SK-N-SH (cell line): ENCODE data around the gene FBXW9. TPM values are rescaled to one million over a fixed set of nuclear protein-coding genes. Genes with fewer than 3 reads are reported as not detected.

Experiments
- CTCF ChIA-PET: fragments of 300-600, 350-600 bp; formaldehyde crosslinking; extraction: SDS; loops from one replicate; lab custom pipeline; 2021; lab: Yijun Ruan, JAX
- POLR2A ChIA-PET: fragments of 350-600 bp; sonication (Branson Sonifier 250); formaldehyde crosslinking; extraction: SDS; loops from one replicate; lab custom pipeline; 2020; ENCODE audit warnings: antibody characterized with exemption, inconsistent platforms; lab: Yijun Ruan, JAX
- DNase-seq: peaks from one replicate; pipeline ENCODE4 v3.0.0; 2012
- H2AFZ ChIP-seq: fragments of 200-600 bp; sonication (generic); 2 replicates; pipeline ENCODE4 v1.8.1; 2016; ENCODE audit warnings: antibody characterized with exemption, mild to moderate bottlenecking, low read depth
- H3F3A ChIP-seq: fragments of 200-600 bp; sonication (generic); replicated peaks from 2 replicates; pipeline ENCODE3; 2016; ENCODE audit warnings: antibody characterized with exemption, mild to moderate bottlenecking; ENCODE audit not compliant: insufficient read depth
- H3K27ac ChIP-seq, 2 experiments: fragments of 200-500 bp in 1 of 2; fragments of 200-600 bp in 1 of 2; sonication (Bioruptor generic) in 1 of 2; sonication (generic), shearing (Covaris generic) in 1 of 2; 2 replicates each; pipeline versions ENCODE4 v1.5.1 to v1.6.1; 2014 to 2016; ENCODE audit warnings: low read depth in 2 of 2, inconsistent platforms in 1 of 2, low read length in 1 of 2, mild to moderate bottlenecking in 1 of 2, mixed read lengths in 1 of 2
- H3K27me3 ChIP-seq: fragments of 200-600 bp; sonication (generic), shearing (Covaris generic); 2 replicates; pipeline ENCODE4 v1.6.1; 2016; ENCODE audit warnings: mixed run types; ENCODE audit not compliant: insufficient read depth
- H3K36me3 ChIP-seq, 2 experiments: fragments of 200-500 bp in 1 of 2; fragments of 200-600 bp in 1 of 2; sonication (Bioruptor generic) in 1 of 2; sonication (generic) in 1 of 2; replicated peaks in 1 of 2; 2 replicates each; pipeline versions ENCODE3 to v1.5.1; 2014 to 2016; ENCODE audit warnings: low read length in 1 of 2, mild to moderate bottlenecking in 1 of 2; ENCODE audit not compliant: insufficient read depth in 2 of 2, control insufficient read depth in 1 of 2
- H3K4me1 ChIP-seq, 2 experiments: fragments of 200-500 bp in 1 of 2; fragments of 200-600 bp in 1 of 2; sonication (Bioruptor generic) in 1 of 2; sonication (generic), shearing (Covaris generic) in 1 of 2; 2 replicates each; pipeline versions ENCODE4 v1.5.1 to v1.6.1; 2014 to 2016; ENCODE audit warnings: low read depth in 1 of 2, low read length in 1 of 2, mixed run types in 1 of 2; ENCODE audit not compliant: insufficient read depth in 2 of 2, control insufficient read depth in 1 of 2
- H3K4me2 ChIP-seq: fragments of 200-600 bp; sonication (generic), shearing (Covaris generic); 2 replicates; pipeline ENCODE4 v1.6.1; 2017; ENCODE audit warnings: mixed run types
- H3K4me3 ChIP-seq, 2 experiments: fragments of 200-500 bp in 1 of 2; fragments of 200-600 bp in 1 of 2; sonication (Bioruptor generic) in 1 of 2; sonication (generic), shearing (Covaris generic) in 1 of 2; 2 replicates each; pipeline versions ENCODE4 v1.5.1 to v1.8.1; 2014 to 2016; ENCODE audit warnings: low read depth in 2 of 2, inconsistent platforms in 1 of 2, low read length in 1 of 2, mild to moderate bottlenecking in 1 of 2, mixed read lengths in 1 of 2, moderate library complexity in 1 of 2
- H3K79me2 ChIP-seq: fragments of 200-600 bp; sonication (generic); 2 replicates; pipeline ENCODE4 v1.8.1; 2017; ENCODE audit warnings: mild to moderate bottlenecking; ENCODE audit not compliant: insufficient read depth
- H3K9ac ChIP-seq: fragments of 200-600 bp; sonication (generic); 2 replicates; pipeline ENCODE4 v1.6.1; 2017; ENCODE audit warnings: mixed run types
- H3K9me2 ChIP-seq: fragments of 200-600 bp; sonication (generic); 2 replicates; pipeline ENCODE4 v1.6.1; 2017; ENCODE audit warnings: mixed run types
- H3K9me3 ChIP-seq: fragments of 200-600 bp; sonication (generic); 2 replicates; pipeline ENCODE4 v1.6.1; 2017; ENCODE audit warnings: mixed run types, mild to moderate bottlenecking, moderate library complexity
- H4K20me1 ChIP-seq: fragments of 200-600 bp; sonication (generic); 2 replicates; pipeline ENCODE4 v1.6.1; 2017; ENCODE audit warnings: mild to moderate bottlenecking, mixed run types; ENCODE audit not compliant: insufficient read depth
- CHD2 ChIP-seq: fragments of 150-350 bp; IDR thresholded peaks from 2 replicates; pipeline ENCODE4 v1.6.1; 2018; ENCODE audit warnings: low read length; ENCODE audit not compliant: partially characterized antibody
- ELF1 ChIP-seq: IDR thresholded peaks from 2 replicates; pipeline ENCODE4 v1.4.0; 2012
- FOSL2 ChIP-seq: IDR thresholded peaks from 2 replicates; pipeline ENCODE4 v1.4.0; 2012; ENCODE audit warnings: low read depth, mild to moderate bottlenecking, moderate library complexity, borderline replicate concordance
- FOXJ3 ChIP-seq: sonication (generic); formaldehyde crosslinking; IDR thresholded peaks from 2 replicates; pipeline ENCODE4 v1.5.1; 2020; ENCODE audit warnings: mild to moderate bottlenecking, missing genetic modification reagents
- FOXM1 ChIP-seq: IDR thresholded peaks from 2 replicates; pipeline ENCODE4 v1.4.0; 2012; ENCODE audit warnings: low read depth, mild to moderate bottlenecking
- GABPA ChIP-seq: IDR thresholded peaks from 2 replicates; pipeline ENCODE4 v1.4.0; 2012; ENCODE audit warnings: low read depth, mild to moderate bottlenecking
- MEF2A ChIP-seq: IDR thresholded peaks from 2 replicates; pipeline ENCODE4 v1.4.0; 2012; ENCODE audit warnings: low read depth, borderline replicate concordance
- POLR2AphosphoS5 ChIP-seq: IDR thresholded peaks from 2 replicates; pipeline ENCODE4 v1.6.1; 2012; ENCODE audit warnings: low read depth, low read length
- RAD21 ChIP-seq: IDR thresholded peaks from 2 replicates; pipeline ENCODE4 v1.6.1; 2012; ENCODE audit warnings: mild to moderate bottlenecking, low read length
- RCOR1 ChIP-seq: fragments of 150-350 bp; IDR thresholded peaks from 2 replicates; pipeline ENCODE4 v1.6.1; 2017; ENCODE audit warnings: antibody characterized with exemption, low read length
- RFX5 ChIP-seq: IDR thresholded peaks from 2 replicates; pipeline ENCODE4 v1.6.1; 2012; ENCODE audit warnings: mild to moderate bottlenecking, improper control_type of control experiment, low read length
- RXRA ChIP-seq: IDR thresholded peaks from 2 replicates; pipeline ENCODE4 v1.4.0; 2012; ENCODE audit warnings: low read depth, mild to moderate bottlenecking, borderline replicate concordance
- SIN3A ChIP-seq: IDR thresholded peaks from 2 replicates; pipeline ENCODE4 v1.6.1; 2012; ENCODE audit warnings: low read depth, mild to moderate bottlenecking, low read length, moderate library complexity, borderline replicate concordance
- SMC3 ChIP-seq: IDR thresholded peaks from 2 replicates; pipeline ENCODE4 v1.6.1; 2012; ENCODE audit warnings: low read depth, low read length, improper control_type of control experiment
- TAF1 ChIP-seq: IDR thresholded peaks from 2 replicates; pipeline ENCODE4 v1.6.1; 2012; ENCODE audit warnings: low read depth, mild to moderate bottlenecking, low read length, moderate library complexity, borderline replicate concordance
- TCF12 ChIP-seq: IDR thresholded peaks from 2 replicates; pipeline ENCODE4 v1.4.0; 2012
- TEAD4 ChIP-seq: IDR thresholded peaks from 2 replicates; pipeline ENCODE4 v1.4.0; 2012; ENCODE audit warnings: mild to moderate bottlenecking, borderline replicate concordance; ENCODE audit not compliant: insufficient read depth
- USF2 ChIP-seq: fragments of 150-350 bp; IDR thresholded peaks from 2 replicates; pipeline ENCODE4 v1.6.1; 2017; ENCODE audit warnings: antibody characterized with exemption, low read length, low read depth, borderline replicate concordance
- YY1 ChIP-seq: IDR thresholded peaks from 2 replicates; pipeline ENCODE4 v1.4.0; 2012; ENCODE audit warnings: low read depth, mild to moderate bottlenecking
- WGBS: methylation state at CpG from one replicate; pipeline ENCODE4 v1.1.6; 2017; ENCODE audit warnings: low lambda C conversion rate; 5-methylcytosine and 5-hydroxymethylcytosine counted together
- polyA plus RNA-seq, 3 experiments: library from polyadenylated mRNA; depleted of rRNA; stranded (reverse); fragments of >200 nt; gene quantifications; 2 replicates each; pipeline ENCODE4 v1.2.3, GENCODE V29; 2012
- TF ChIP-seq, protein P1 (sequence below): IDR thresholded peaks from 2 replicates; pipeline ENCODE4 v1.4.0; 2012; ENCODE audit warnings: low read depth, borderline replicate concordance
- TF ChIP-seq, protein P2 (sequence below): fragments of 150-350 bp; IDR thresholded peaks from 2 replicates; pipeline ENCODE4 v1.6.1; 2016; ENCODE audit warnings: mild to moderate bottlenecking, low read depth, low read length
- TF ChIP-seq, protein P3 (sequence below): IDR thresholded peaks from 2 replicates; pipeline ENCODE4 v1.4.0; 2012; ENCODE audit warnings: low read depth
- TF ChIP-seq, protein P4 (sequence below): fragments of 200-600 bp; sonication (generic); IDR thresholded peaks from 2 replicates; pipeline ENCODE4 v1.6.1; 2017; ENCODE audit warnings: antibody characterized with exemption, mild to moderate bottlenecking, moderate library complexity

The FBXW9 gene
- polyA plus RNA-seq, 1 of the 3 experiments (the other 2 are of a cell fraction) = 26.6 TPM

GRCh38 chr19:12711187-12711586, 14.8 kb upstream of the FBXW9 start:
- Histone ChIP-seq H3K9me3 (no peaks in the 10 kb centered on the region), H3K9ac (no peak overlapping the region), H3K27ac (no peak overlapping the region), H3K36me3 (peaks cover 42 to 43% of the 10 kb centered on the region in 2 experiments), H3K4me3 (no peak overlapping the region), H3F3A (peaks cover 12% of the 10 kb centered on the region), H3K27me3 (no peaks in the 10 kb centered on the region), H3K9me2 (no peaks in the 10 kb centered on the region), H2AFZ (no peak overlapping the region), H3K4me2 (no peak overlapping the region), H4K20me1 (no peaks in the 10 kb centered on the region), H3K79me2 (peaks cover 15% of the 10 kb centered on the region; the same call in 1 of the 2 replicates), H3K4me1 (no peaks in the 10 kb centered on the region)
- ChIA-PET POLR2A (no interaction called here), CTCF (interaction anchor here (1.3 to 1.6 kb wide), 5 partner anchors 11 to 46 kb away, joined by 3 to 7 read pairs (median 4); no protein-coding TSS in a partner anchor)
- no peak for DNase-seq
- WGBS = 98% methylated on average over 14 of the region's 17 CpGs
- no peak for TF ChIP-seq FOXJ3 (CRISPR knock-in tag)
- TF ChIP-seq YY1 = no peak
- TF ChIP-seq USF2 = no peak
- no peak for TF ChIP-seq POLR2AphosphoS5
- TF ChIP-seq RXRA = no peak
- TF ChIP-seq TAF1 = no peak
- no peak for TF ChIP-seq FOSL2
- TF ChIP-seq CHD2 = no peak
- TF ChIP-seq TEAD4 = no peak
- no peak for TF ChIP-seq RFX5
- TF ChIP-seq, protein P1, sequence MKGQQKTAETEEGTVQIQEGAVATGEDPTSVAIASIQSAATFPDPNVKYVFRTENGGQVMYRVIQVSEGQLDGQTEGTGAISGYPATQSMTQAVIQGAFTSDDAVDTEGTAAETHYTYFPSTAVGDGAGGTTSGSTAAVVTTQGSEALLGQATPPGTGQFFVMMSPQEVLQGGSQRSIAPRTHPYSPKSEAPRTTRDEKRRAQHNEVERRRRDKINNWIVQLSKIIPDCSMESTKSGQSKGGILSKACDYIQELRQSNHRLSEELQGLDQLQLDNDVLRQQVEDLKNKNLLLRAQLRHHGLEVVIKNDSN = no peak
- TF ChIP-seq SIN3A = no peak
- no peak for TF ChIP-seq TCF12
- no peak for TF ChIP-seq RCOR1
- TF ChIP-seq, protein P2, sequence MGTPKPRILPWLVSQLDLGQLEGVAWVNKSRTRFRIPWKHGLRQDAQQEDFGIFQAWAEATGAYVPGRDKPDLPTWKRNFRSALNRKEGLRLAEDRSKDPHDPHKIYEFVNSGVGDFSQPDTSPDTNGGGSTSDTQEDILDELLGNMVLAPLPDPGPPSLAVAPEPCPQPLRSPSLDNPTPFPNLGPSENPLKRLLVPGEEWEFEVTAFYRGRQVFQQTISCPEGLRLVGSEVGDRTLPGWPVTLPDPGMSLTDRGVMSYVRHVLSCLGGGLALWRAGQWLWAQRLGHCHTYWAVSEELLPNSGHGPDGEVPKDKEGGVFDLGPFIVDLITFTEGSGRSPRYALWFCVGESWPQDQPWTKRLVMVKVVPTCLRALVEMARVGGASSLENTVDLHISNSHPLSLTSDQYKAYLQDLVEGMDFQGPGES = no peak

DNA sequence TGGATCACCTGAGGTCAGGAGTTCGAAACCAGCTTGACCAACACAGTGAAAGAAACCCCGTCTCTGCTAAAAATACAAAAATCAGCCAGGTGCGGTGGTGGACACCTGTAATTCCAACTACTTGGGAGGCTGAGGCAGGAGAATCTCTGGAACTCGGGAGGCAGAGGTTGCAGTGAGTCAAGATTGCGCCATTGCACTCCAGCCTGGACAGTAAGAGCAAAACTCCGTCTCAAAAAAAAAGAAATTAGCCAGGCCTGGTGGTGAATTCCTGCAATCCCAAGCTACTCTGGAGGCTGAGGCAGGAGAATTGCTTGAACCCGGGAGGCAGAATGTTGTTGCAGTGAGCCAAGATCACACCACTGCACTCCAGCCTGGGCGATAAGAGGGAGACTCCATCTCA, 12.2 kb upstream of the FBXW9 start:
- H4K20me1 ChIP-seq = no peaks in the 10 kb centered on the region
- H3K79me2 ChIP-seq = peaks cover 9% of the 10 kb centered on the region; the same call in 1 of the 2 replicates
- no peak overlapping the region for H2AFZ ChIP-seq
- H3K9ac ChIP-seq = no peak overlapping the region
- ChIA-PET CTCF (interaction anchor here (0.9 to 1.1 kb wide), 2 partner anchors 49 to 52 kb away, joined by 6 to 7 read pairs; no protein-coding TSS in a partner anchor), POLR2A (no interaction called here)
- H3K4me2 ChIP-seq = no peak overlapping the region
- H3K9me2 ChIP-seq = no peaks in the 10 kb centered on the region
- H3K36me3 ChIP-seq = peaks cover 34 to 46% of the 10 kb centered on the region in 2 experiments
- H3K4me1 ChIP-seq = no peaks in the 10 kb centered on the region
- DNase-seq = no peak
- no peak overlapping the region for H3K4me3 ChIP-seq
- no peaks in the 10 kb centered on the region for H3K27me3 ChIP-seq
- WGBS = 96% methylated on average over 8 of the region's 8 CpGs
- no peak overlapping the region for H3K27ac ChIP-seq
- H3K9me3 ChIP-seq = no peaks in the 10 kb centered on the region
- peaks cover 20% of the 10 kb centered on the region for H3F3A ChIP-seq
- TF ChIP-seq POLR2AphosphoS5 (no peak), SIN3A (no peak), TAF1 (no peak), GABPA (no peak), FOSL2 (no peak), RAD21 (no peak), RCOR1 (no peak), ELF1 (no peak), SMC3 (no peak), FOXM1 (no peak), MEF2A (no peak)
- TF ChIP-seq, protein P3, sequence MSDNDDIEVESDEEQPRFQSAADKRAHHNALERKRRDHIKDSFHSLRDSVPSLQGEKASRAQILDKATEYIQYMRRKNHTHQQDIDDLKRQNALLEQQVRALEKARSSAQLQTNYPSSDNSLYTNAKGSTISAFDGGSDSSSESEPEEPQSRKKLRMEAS = no peak
- TF ChIP-seq, protein P2 = no peak
- TF ChIP-seq, protein P4, sequence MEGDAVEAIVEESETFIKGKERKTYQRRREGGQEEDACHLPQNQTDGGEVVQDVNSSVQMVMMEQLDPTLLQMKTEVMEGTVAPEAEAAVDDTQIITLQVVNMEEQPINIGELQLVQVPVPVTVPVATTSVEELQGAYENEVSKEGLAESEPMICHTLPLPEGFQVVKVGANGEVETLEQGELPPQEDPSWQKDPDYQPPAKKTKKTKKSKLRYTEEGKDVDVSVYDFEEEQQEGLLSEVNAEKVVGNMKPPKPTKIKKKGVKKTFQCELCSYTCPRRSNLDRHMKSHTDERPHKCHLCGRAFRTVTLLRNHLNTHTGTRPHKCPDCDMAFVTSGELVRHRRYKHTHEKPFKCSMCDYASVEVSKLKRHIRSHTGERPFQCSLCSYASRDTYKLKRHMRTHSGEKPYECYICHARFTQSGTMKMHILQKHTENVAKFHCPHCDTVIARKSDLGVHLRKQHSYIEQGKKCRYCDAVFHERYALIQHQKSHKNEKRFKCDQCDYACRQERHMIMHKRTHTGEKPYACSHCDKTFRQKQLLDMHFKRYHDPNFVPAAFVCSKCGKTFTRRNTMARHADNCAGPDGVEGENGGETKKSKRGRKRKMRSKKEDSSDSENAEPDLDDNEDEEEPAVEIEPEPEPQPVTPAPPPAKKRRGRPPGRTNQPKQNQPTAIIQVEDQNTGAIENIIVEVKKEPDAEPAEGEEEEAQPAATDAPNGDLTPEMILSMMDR = no peak
